Activated CD8-positive, alpha-beta T cell treated with anti-CD3 and anti-CD28 coated beads for 36 hours (primary cell): Measurements from ENCODE around the gene TMEM229B. TPM values are rescaled to one million over a fixed set of nuclear protein-coding genes. Genes with fewer than 3 reads are reported as not detected.
"Not testable (repeated sequence)": the region's sequence is repeated elsewhere in the genome, so short reads cannot be mapped to it uniquely, and the experiment has no call there.

ENCODE experiments used
- ATAC-seq: fragments of 200-7000 bp; cut with Tn5 transposase; one replicate; pipeline ENCODE4 v1.10.0; 2021; ENCODE audit warnings: mild to moderate bottlenecking, moderate library complexity
- CTCF ChIA-PET: fragments of 350-600 bp; sonication (Branson Sonifier 250); formaldehyde crosslinking; loops from one replicate; lab custom pipeline; 2021; ENCODE audit warnings: antibody characterized with exemption; lab: Charles Lee
- POLR2A ChIA-PET: fragments of 350-600 bp; sonication (Branson Sonifier 250); formaldehyde crosslinking; loops from one replicate; lab custom pipeline; 2021; ENCODE audit warnings: antibody characterized with exemption; lab: Charles Lee
- DNase-seq: peaks from one replicate; pipeline ENCODE4 v3.0.0-alpha.2; 2020
- H3K27ac Mint-ChIP-seq: one replicate; pipeline ENCODE4 v1.8.0; 2021; ENCODE audit warnings: mild to moderate bottlenecking, mixed read lengths
- H3K27me3 Mint-ChIP-seq: one replicate; pipeline ENCODE4 v1.8.0; 2021; ENCODE audit warnings: mixed read lengths
- H3K36me3 Mint-ChIP-seq: one replicate; pipeline ENCODE4 v1.8.0; 2021; ENCODE audit warnings: low read depth, mixed read lengths
- H3K4me1 Mint-ChIP-seq: one replicate; pipeline ENCODE4 v1.8.0; 2021; ENCODE audit warnings: low read depth, mixed read lengths
- H3K4me3 Mint-ChIP-seq: one replicate; pipeline ENCODE4 v1.8.0; 2021; ENCODE audit warnings: mild to moderate bottlenecking, moderate library complexity, mixed read lengths
- H3K9me3 Mint-ChIP-seq: one replicate; pipeline ENCODE4 v1.8.0; 2021; ENCODE audit warnings: mixed read lengths
- CTCF ChIP-seq: fragments of 200-600 bp; IDR thresholded peaks from one replicate; pipeline ENCODE4 v1.8.0; 2022; ENCODE audit warnings: antibody characterized with exemption, mild to moderate bottlenecking
- intact Hi-C: fragments of 100-400 bp; cut with micrococcal nuclease; formaldehyde crosslinking; loops from one replicate; pipeline ENCODE4 v1.10.0; 2022
- total RNA-seq, 2 experiments: library from RNA; stranded (reverse); gene quantifications; one replicate each; pipeline ENCODE4 v1.2.3, GENCODE V29; 2021

TMEM229B gene
- total RNA-seq, 2 experiments from 2014 or later: 1.6 to 2.3 TPM

GRCh38 chr14:67456732-67457131 is 31.8 kb downstream of the TMEM229B start:
- POLR2A ChIA-PET: no interaction called here
- DNase-seq: no peak
- H3K4me3 Mint-ChIP-seq: no peak overlapping the region
- CTCF ChIA-PET: interaction anchor here (1.2 to 3.4 kb wide), 3 partner anchors 10 to 114 kb away, joined by 3 to 10 read pairs (median 6); no protein-coding TSS in a partner anchor
- H3K27me3 Mint-ChIP-seq: no peaks in the 10 kb centered on the region
- H3K36me3 Mint-ChIP-seq: no peaks in the 10 kb centered on the region
- no peaks in the 10 kb centered on the region for H3K9me3 Mint-ChIP-seq
- no peak overlapping the region for H3K27ac Mint-ChIP-seq
- no peak for TF ChIP-seq CTCF
- H3K4me1 Mint-ChIP-seq: no peaks in the 10 kb centered on the region
- ATAC-seq: no peak
- intact Hi-C loops: no loop called here

- ChIA-PET POLR2A (interaction anchor here (1.1 kb wide), 1 partner anchor 34 kb away, joined by 3 read pairs; no protein-coding TSS in a partner anchor), CTCF (interaction anchor here (0.7 to 2.2 kb wide), 7 partner anchors 13 to 167 kb away, joined by 3 to 6 read pairs (median 3); no protein-coding TSS in a partner anchor)
- peaks cover 1% of the 10 kb centered on the region for H3K27me3 Mint-ChIP-seq
- H3K36me3 Mint-ChIP-seq: no peaks in the 10 kb centered on the region
- DNase-seq (no peak), ATAC-seq (no peak)
- peaks cover 6% of the 10 kb centered on the region for H3K9me3 Mint-ChIP-seq
- no peak overlapping the region for H3K4me3 Mint-ChIP-seq
- intact Hi-C loops: no loop called here
- H3K27ac Mint-ChIP-seq: no peak overlapping the region
- H3K4me1 Mint-ChIP-seq: no peaks in the 10 kb centered on the region
- TF ChIP-seq CTCF: no peak
Measured at GRCh38 chr14:67453575-67454300, 34.8 kb downstream of the TMEM229B start.

GRCh38 chr14:67451667-67452066 is 36.9 kb downstream of the TMEM229B start:
- H3K36me3 Mint-ChIP-seq, H3K4me3 Mint-ChIP-seq, H3K27ac Mint-ChIP-seq, ATAC-seq, DNase-seq, H3K9me3 Mint-ChIP-seq, H3K4me1 Mint-ChIP-seq, intact Hi-C loops, H3K27me3 Mint-ChIP-seq: not testable (repeated sequence)
- POLR2A ChIA-PET: interaction anchor here (0.6 kb wide), 1 partner anchor 8 kb away, joined by 3 read pairs; no protein-coding TSS in a partner anchor
- CTCF ChIA-PET: interaction anchor here (1.0 to 1.2 kb wide), 3 partner anchors 22 to 120 kb away, joined by 3 to 4 read pairs (median 3); no protein-coding TSS in a partner anchor

- Mint-ChIP-seq H3K27ac (no peak overlapping the region), H3K36me3 (no peaks in the 10 kb centered on the region), H3K4me3 (no peak overlapping the region), H3K27me3 (peaks cover 3% of the 10 kb centered on the region), H3K9me3 (peaks cover 6% of the 10 kb centered on the region), H3K4me1 (no peaks in the 10 kb centered on the region)
- ChIA-PET CTCF (interaction anchor here (0.7 to 1.0 kb wide), 3 partner anchors 19 to 122 kb away, joined by 3 to 4 read pairs (median 3); no protein-coding TSS in a partner anchor), POLR2A (interaction anchor here (0.5 to 0.6 kb wide), 2 partner anchors 19 to 43 kb away, joined by 3 to 6 read pairs; no protein-coding TSS in a partner anchor)
- DNase-seq (no peak), ATAC-seq (no peak)
- intact Hi-C loops: no loop called here
- TF ChIP-seq CTCF: no peak
Measured at GRCh38 chr14:67449096-67449495, 39.4 kb downstream of the TMEM229B start.

GRCh38 chr14:67447033-67447381 is 41.5 kb downstream of the TMEM229B start:
- Mint-ChIP-seq H3K36me3 (no peaks in the 10 kb centered on the region), H3K9me3 (peaks cover 6% of the 10 kb centered on the region), H3K27me3 (peaks cover 6% of the 10 kb centered on the region), H3K27ac (no peak overlapping the region), H3K4me1 (no peaks in the 10 kb centered on the region), H3K4me3 (no peak overlapping the region)
- ChIA-PET CTCF (interaction anchor here (4.4 kb wide), 1 partner anchor 19 kb away, joined by 19 read pairs; no protein-coding TSS in a partner anchor), POLR2A (no interaction called here)
- ATAC-seq: no peak
- no peak for DNase-seq
- intact Hi-C loops: no loop called here
- no peak for TF ChIP-seq CTCF
